HL-60/S4 (cell line): ENCODE measurements around the gene JAG1.

Source experiments
- in situ Hi-C: fragments of 300-500 bp; cut with MboI; formaldehyde crosslinking; loops from 2 replicates; pipeline ENCODE4 v1.14.3; 2022; ENCODE audit warnings: low sequenced_read_pairs

The JAG1 gene

GRCh38 chr20:10655720-10656669 is 17.8 kb downstream of the JAG1 start:
- in situ Hi-C loops = loop anchor here (25.0 kb wide), 1 partner anchor 194 kb away; no protein-coding TSS in a partner anchor

- in situ Hi-C loops = loop anchor here (25.0 kb wide), 1 partner anchor 192 kb away; no protein-coding TSS in a partner anchor
Observed at GRCh38 chr20:10654630-10655029, 19.2 kb downstream of the JAG1 start.

- in situ Hi-C loops = loop anchor here (25.0 kb wide), 1 partner anchor 192 kb away; no protein-coding TSS in a partner anchor
Observed at GRCh38 chr20:10654250-10654610, 19.6 kb downstream of the JAG1 start.

- in situ Hi-C loops = loop anchor here (25.0 kb wide), 1 partner anchor 191 kb away; no protein-coding TSS in a partner anchor
Observed at GRCh38 chr20:10653599-10654249, 20.1 kb downstream of the JAG1 start.

- in situ Hi-C loops = loop anchor here (25.0 kb wide), 1 partner anchor 190 kb away; no protein-coding TSS in a partner anchor
Observed at GRCh38 chr20:10652660-10653261, 21.0 kb downstream of the JAG1 start.

GRCh38 chr20:10652185-10652584 is 21.6 kb downstream of the JAG1 start:
- in situ Hi-C loops = loop anchor here (25.0 kb wide), 1 partner anchor 190 kb away; no protein-coding TSS in a partner anchor

- in situ Hi-C loops = loop anchor here (25.0 kb wide), 1 partner anchor 189 kb away; no protein-coding TSS in a partner anchor
Observed at GRCh38 chr20:10651227-10651990, 22.4 kb downstream of the JAG1 start.

- in situ Hi-C loops = loop anchor here (25.0 kb wide), 1 partner anchor 187 kb away; no protein-coding TSS in a partner anchor
Observed at GRCh38 chr20:10649797-10650160, 24.0 kb downstream of the JAG1 start.

- in situ Hi-C loops = no loop called here
Observed at GRCh38 chr20:10649080-10649796, 24.6 kb downstream of the JAG1 start.

- in situ Hi-C loops = no loop called here
Observed at GRCh38 chr20:10648651-10649050, 25.1 kb downstream of the JAG1 start.

- in situ Hi-C loops = no loop called here
Observed at GRCh38 chr20:10647909-10648308, 25.9 kb downstream of the JAG1 start.

- in situ Hi-C loops = no loop called here
Observed at GRCh38 chr20:10647471-10647870, 26.3 kb downstream of the JAG1 start.

GRCh38 chr20:10646886-10647420 is 26.8 kb downstream of the JAG1 start:
- in situ Hi-C loops = no loop called here

- in situ Hi-C loops = no loop called here
Observed at GRCh38 chr20:10646006-10646405, 27.8 kb downstream of the JAG1 start.

- in situ Hi-C loops = no loop called here
Observed at GRCh38 chr20:10645205-10645570, 28.6 kb downstream of the JAG1 start.

- in situ Hi-C loops = no loop called here
Observed at GRCh38 chr20:10644458-10645204, 29.2 kb downstream of the JAG1 start.

GRCh38 chr20:10643560-10643873 is 30.3 kb downstream of the JAG1 start:
- in situ Hi-C loops = no loop called here

GRCh38 chr20:10642856-10643559 is 30.8 kb downstream of the JAG1 start:
- in situ Hi-C loops = no loop called here
